Left ventricle myocardium inferior (tissue), 1 donor: ENCODE data around the gene SHC4. TPM values are rescaled to one million over a fixed set of nuclear protein-coding genes. Genes with fewer than 3 reads are reported as not detected.

ENCODE experiments used
- DNase-seq: peaks from one replicate; pipeline ENCODE4 v3.0.0-alpha.2; 2020
- H3K27ac ChIP-seq: fragments of 200-600 bp; replicated peaks from 2 replicates; pipeline ENCODE4 v1.8.0; 2021
- H3K27me3 ChIP-seq: fragments of 200-600 bp; 2 replicates; pipeline ENCODE4 v1.8.0; 2021; ENCODE audit warnings: low read depth
- H3K36me3 ChIP-seq: fragments of 200-600 bp; 2 replicates; pipeline ENCODE4 v1.8.0; 2021
- H3K4me1 ChIP-seq: fragments of 200-600 bp; 2 replicates; pipeline ENCODE4 v1.8.0; 2021
- H3K4me3 ChIP-seq: fragments of 200-600 bp; 2 replicates; pipeline ENCODE4 v1.8.0; 2021; ENCODE audit warnings: mild to moderate bottlenecking, moderate library complexity
- H3K9me3 ChIP-seq: fragments of 200-600 bp; replicated peaks from 2 replicates; pipeline ENCODE4 v1.8.0; 2021
- intact Hi-C: fragments of 100-400 bp; cut with micrococcal nuclease; formaldehyde crosslinking; loops from one replicate; pipeline ENCODE4 v1.11.0; 2022
- long read RNA-seq: library from polyadenylated mRNA; unstranded; transcript quantifications from one replicate; pipeline ENCODE4 v2.0.0, GENCODE V29; 2021
- total RNA-seq: library from RNA; stranded (reverse); fragmentation: NEBNext Ultra II Directional; extraction: Animal tissue kit (Norgen Biotek cat#: 25700); gene quantifications from one replicate; pipeline ENCODE4 v1.2.1, GENCODE V29; 2021
- TF ChIP-seq, protein P1 (sequence below): fragments of 200-600 bp; IDR thresholded peaks from 2 replicates; pipeline ENCODE4 v1.8.0; 2021; ENCODE audit warnings: antibody characterized with exemption, mild to moderate bottlenecking, borderline replicate concordance
- donor health status: DM: no; HTN: yes; CAD: no; lungs with severe emphysema.

Gene SHC4, protein sequence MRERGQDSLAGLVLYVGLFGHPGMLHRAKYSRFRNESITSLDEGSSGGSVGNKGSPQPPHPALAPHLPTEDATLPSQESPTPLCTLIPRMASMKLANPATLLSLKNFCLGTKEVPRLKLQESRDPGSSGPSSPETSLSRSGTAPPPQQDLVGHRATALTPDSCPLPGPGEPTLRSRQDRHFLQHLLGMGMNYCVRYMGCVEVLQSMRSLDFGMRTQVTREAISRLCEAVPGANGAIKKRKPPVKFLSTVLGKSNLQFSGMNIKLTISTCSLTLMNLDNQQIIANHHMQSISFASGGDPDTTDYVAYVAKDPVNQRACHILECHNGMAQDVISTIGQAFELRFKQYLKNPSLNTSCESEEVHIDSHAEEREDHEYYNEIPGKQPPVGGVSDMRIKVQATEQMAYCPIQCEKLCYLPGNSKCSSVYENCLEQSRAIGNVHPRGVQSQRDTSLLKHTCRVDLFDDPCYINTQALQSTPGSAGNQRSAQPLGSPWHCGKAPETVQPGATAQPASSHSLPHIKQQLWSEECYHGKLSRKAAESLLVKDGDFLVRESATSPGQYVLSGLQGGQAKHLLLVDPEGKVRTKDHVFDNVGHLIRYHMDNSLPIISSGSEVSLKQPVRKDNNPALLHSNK
- 3.3 TPM for total RNA-seq
- long read RNA-seq, full-length matches to known transcripts: 5 of 8 reads
- long read RNA-seq, partial matches to known transcripts: 1 of 8 reads
- long read RNA-seq, other reads (novel, unspliced or antisense): 2 of 8 reads

DNA sequence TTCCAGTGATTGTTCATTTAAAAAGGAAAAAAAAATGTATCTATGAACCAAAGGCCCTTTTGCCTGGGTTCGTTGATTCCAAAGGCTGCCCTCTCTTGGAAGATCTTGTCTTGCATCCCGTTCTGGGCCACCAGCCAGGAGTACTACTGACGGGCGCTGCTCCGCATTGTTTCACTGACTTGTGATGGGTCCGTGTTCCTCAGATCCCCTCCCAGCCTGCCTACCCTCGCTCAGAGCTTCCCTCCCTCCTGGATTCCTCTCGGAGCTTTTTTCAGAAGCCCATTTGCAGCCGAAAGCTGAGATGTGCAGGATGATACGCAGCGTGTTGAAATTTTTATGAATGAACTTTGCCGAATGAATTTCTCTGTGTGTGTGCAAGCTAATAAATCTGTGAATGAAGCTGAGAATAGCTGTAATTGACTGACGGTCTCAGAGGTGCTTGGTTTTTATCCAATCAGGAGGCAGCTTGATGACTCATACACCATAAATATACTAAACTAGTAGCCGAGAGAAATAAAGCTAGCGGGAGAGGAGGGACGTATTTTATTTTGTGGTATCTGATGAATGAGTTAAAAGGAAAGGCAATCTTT, at the start of gene SHC4:
Gene SHC4 (minus strand): TSS at position 396 of the 590 bp plus-strand sequence. CDS start 904 bp downstream, outside the sequence.
- Histone ChIP-seq H3K27me3 (no peaks in the 10 kb centered on the region), H3K36me3 (no peaks in the 10 kb centered on the region), H3K9me3 (no peaks in the 10 kb centered on the region), H3K27ac (peak within 1 kb of the TSS; percentile 74), H3K4me1 (peaks cover 28% of the 10 kb centered on the region), H3K4me3 (peak within 1 kb of the TSS; percentile 75)
- DNase-seq: peak; percentile 64
- intact Hi-C loops: loop anchor here (10.0 kb wide), 1 partner anchor 89 kb away; the partner anchor contains the start of gene EID1
- TF ChIP-seq, protein P1, sequence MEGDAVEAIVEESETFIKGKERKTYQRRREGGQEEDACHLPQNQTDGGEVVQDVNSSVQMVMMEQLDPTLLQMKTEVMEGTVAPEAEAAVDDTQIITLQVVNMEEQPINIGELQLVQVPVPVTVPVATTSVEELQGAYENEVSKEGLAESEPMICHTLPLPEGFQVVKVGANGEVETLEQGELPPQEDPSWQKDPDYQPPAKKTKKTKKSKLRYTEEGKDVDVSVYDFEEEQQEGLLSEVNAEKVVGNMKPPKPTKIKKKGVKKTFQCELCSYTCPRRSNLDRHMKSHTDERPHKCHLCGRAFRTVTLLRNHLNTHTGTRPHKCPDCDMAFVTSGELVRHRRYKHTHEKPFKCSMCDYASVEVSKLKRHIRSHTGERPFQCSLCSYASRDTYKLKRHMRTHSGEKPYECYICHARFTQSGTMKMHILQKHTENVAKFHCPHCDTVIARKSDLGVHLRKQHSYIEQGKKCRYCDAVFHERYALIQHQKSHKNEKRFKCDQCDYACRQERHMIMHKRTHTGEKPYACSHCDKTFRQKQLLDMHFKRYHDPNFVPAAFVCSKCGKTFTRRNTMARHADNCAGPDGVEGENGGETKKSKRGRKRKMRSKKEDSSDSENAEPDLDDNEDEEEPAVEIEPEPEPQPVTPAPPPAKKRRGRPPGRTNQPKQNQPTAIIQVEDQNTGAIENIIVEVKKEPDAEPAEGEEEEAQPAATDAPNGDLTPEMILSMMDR: peak; percentile 44

DNA sequence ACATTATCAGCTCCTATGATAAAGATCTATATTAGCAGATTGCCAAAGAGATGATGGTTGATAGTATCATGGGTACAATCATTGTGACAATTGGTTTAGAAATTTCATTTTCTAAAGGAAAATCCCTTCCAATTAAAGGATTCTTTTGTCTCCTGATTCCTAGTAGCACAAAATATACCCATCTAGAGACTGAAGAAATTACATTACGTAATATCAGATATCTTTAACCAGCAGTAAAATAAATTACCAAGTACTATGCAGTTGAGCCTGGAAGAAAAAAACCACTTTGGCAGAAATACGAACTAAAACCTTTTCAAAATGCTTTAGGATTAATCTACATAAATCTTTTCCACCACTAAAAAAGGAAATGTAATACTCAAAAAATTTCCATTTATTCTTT, 35.6 kb upstream of the SHC4 start:
- Histone ChIP-seq H3K9me3 (peaks cover 11% of the 10 kb centered on the region), H3K4me1 (no peaks in the 10 kb centered on the region), H3K27ac (no peak overlapping the region), H3K4me3 (no peak overlapping the region), H3K27me3 (no peaks in the 10 kb centered on the region), H3K36me3 (peaks cover 72% of the 10 kb centered on the region)
- TF ChIP-seq, protein P1: no peak
- intact Hi-C loops: no loop called here
- DNase-seq: no peak

DNA sequence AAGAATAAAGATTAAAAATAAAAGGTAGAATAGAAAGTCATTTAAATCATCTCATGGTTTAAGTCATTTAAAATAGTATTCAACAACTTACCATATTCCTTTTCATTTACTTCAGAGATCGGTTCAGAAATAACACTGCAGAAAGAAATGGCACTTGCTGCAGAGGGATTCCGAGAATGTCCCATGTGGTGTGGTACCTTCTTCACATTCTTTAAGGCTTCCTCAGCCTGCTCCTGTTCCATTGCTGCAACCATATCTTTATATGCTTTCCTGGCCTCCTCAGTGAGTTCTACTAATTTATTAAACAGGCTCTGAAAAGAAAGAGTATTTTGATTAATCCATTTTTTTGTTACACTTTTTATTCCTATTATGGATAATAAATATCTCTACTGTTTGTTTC, 32.6 kb upstream of the SHC4 start:
- Histone ChIP-seq H3K4me1 (no peaks in the 10 kb centered on the region), H3K9me3 (no peaks in the 10 kb centered on the region), H3K27ac (no peak overlapping the region), H3K36me3 (peaks cover 88% of the 10 kb centered on the region), H3K27me3 (no peaks in the 10 kb centered on the region), H3K4me3 (no peak overlapping the region)
- TF ChIP-seq, protein P1: no peak
- DNase-seq: no peak
- intact Hi-C loops: no loop called here

DNA sequence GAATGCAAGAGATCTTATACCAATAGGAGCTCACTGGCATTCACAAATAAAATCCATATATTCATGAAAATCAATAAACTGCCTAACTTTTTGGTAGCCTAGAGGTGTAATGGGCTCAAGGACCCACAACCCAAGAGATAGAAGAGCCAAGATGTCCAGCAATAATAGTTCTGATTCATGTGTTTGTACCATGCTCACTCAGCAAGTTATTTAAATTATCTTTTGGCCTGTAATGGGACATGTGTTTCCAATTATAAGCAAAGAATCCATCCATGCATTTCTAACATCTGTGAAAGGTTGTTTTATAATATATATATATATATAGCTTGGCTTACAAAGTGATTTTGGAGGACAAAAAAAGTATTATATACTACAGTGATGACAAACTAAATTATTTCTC, 29.7 kb upstream of the SHC4 start:
- Histone ChIP-seq H3K9me3 (no peaks in the 10 kb centered on the region), H3K4me1 (no peaks in the 10 kb centered on the region), H3K4me3 (no peak overlapping the region), H3K27me3 (no peaks in the 10 kb centered on the region), H3K36me3 (peaks cover 76% of the 10 kb centered on the region), H3K27ac (no peak overlapping the region)
- TF ChIP-seq, protein P1: no peak
- no peak for DNase-seq
- intact Hi-C loops: no loop called here

DNA sequence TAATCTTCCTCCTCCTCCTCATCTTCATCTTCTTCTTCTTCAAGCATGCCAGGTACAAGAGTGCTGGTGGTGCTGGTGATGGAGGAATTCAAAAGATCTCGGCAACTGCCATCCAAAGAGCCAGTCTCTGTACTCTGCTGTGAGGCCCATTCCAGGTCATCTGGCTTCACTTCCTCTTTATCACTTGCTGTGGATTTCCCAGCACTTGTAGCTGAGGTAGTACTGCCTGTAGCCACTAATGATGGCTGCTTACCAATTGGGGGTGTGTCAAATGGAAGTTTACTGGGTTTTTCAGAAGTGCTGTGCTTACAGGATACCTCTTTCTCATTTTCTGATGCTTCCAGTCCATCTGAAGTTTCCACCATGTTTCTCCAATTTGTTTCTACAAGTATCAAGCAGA, 28.8 kb upstream of the SHC4 start:
- Histone ChIP-seq H3K27ac (no peak overlapping the region), H3K27me3 (no peaks in the 10 kb centered on the region), H3K4me1 (no peaks in the 10 kb centered on the region), H3K4me3 (no peak overlapping the region), H3K9me3 (no peaks in the 10 kb centered on the region), H3K36me3 (peaks cover 67% of the 10 kb centered on the region)
- TF ChIP-seq, protein P1: peak; percentile 27
- intact Hi-C loops: no loop called here
- no peak for DNase-seq
